KOPT-K1 (cell line): ENCODE data around the gene ZFP69B.

Source experiments
- H3K27ac ChIP-seq: fragments of 200-600 bp; sonication (generic); 2 replicates; pipeline ENCODE4 v1.5.1; 2016; ENCODE audit warnings: antibody characterized with exemption, mild to moderate bottlenecking, low read depth, low read length; ENCODE audit not compliant: poor library complexity, severe bottlenecking
- H3K36me3 ChIP-seq: fragments of 200-600 bp; sonication (generic); 2 replicates; pipeline ENCODE4 v1.5.1; 2017; ENCODE audit warnings: antibody characterized with exemption, mild to moderate bottlenecking, low read length, moderate library complexity; ENCODE audit not compliant: insufficient read depth
- H3K9me3 ChIP-seq: fragments of 200-600 bp; sonication (generic); 2 replicates; pipeline ENCODE4 v1.5.1; 2017; ENCODE audit warnings: antibody characterized with exemption, low read length, mild to moderate bottlenecking; ENCODE audit not compliant: insufficient read depth, poor library complexity, severe bottlenecking

The ZFP69B gene

DNA sequence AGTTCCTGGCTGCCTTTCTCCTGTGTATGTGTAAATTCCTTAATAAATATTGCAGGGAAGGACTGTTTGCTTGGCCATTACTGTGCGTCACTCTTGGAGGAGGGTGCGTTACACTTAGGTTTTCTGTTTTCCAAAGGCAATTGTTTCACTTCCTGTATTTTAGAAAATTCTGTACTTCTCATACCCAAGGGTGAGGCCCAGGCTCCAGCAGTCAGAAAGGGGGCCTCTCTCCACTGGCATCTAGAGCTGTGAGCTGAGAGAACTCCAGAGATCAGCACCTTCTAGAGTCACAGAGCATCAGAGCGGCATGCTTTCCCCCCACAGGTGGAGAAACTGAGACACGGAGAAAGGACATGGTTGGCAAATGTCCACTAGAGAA, 27.0 kb upstream of the ZFP69B start:
- Histone ChIP-seq H3K36me3 (peaks cover 48% of the 10 kb centered on the region), H3K9me3 (no peaks in the 10 kb centered on the region), H3K27ac (no peak overlapping the region)

DNA sequence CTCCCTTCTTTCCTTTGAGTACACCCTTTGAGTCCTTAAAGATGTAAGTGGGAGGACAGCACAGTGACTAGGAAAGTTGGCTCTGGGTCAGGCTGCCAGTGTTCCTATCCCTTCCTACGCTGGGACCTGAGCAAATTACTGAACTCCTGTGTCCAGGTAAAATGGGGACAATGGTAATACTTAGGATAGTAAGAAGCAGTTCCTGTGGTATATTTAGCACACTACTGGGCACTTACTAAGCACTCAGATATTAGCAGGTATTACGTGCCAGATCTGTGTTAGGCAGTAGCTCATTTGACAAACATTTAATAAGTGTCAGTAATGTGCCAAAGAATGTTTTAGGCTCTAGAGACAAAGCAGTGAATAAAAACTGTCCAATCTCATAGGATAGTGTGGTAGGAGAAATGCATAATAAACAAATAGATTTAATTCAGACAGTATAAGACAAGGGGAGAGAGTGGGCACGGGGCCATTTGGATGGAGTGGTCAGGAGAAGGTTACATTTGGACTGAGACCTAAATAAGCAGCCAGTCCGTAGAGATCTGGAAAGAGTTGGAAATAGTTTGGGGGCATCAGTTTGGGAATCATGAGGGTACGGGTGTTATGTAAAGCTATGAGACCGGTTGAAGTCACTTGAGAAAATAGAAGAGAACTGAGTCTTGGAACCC, 26.2 kb upstream of the ZFP69B start:
- Histone ChIP-seq H3K36me3 (peaks cover 40% of the 10 kb centered on the region), H3K27ac (no peak overlapping the region), H3K9me3 (no peaks in the 10 kb centered on the region)

DNA sequence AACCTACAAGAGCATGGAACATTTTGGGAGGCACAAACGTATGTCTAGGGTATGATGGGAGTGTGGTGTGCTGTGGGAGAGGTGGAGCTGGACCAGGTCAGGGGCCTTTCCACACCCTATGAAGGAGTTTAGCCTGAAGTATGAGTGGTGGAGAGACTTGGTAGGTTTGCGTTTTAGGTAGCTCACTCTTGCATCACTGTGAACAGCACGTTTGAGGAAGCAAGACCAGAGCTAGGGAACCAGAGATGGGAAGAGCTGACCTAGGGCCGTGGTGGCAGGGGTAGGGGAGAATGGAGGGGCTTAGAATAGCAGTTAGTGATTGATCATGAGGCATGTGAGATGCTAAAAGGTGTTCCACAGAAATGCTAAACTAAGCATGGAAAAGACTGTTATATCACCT, 25.1 kb upstream of the ZFP69B start:
- no peaks in the 10 kb centered on the region for H3K9me3 ChIP-seq
- H3K36me3 ChIP-seq = peaks cover 29% of the 10 kb centered on the region

DNA sequence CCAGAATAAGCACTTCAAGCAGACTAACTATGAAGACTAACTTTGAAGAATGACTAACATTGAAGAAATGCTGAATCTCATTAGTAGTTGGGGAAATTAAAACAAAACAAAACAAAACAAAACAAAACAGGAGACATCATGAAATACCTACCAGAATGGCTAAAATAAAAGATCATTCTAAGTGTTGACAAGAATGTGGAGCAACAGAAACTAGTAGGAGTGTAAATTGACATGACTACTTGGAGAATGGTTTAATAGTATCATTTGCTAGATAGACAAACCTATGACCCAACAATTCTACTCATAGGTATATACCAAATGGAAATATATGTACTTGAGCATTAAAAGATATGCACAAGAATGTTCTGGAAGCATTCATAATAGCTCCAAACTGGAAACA, 18.9 kb upstream of the ZFP69B start:
- no peaks in the 10 kb centered on the region for H3K9me3 ChIP-seq
- H3K36me3 ChIP-seq = no peaks in the 10 kb centered on the region
- H3K27ac ChIP-seq = no peak overlapping the region

More for the DNA sequence above, 25.1 kb upstream of the ZFP69B start:
- no peak overlapping the region for H3K27ac ChIP-seq

DNA sequence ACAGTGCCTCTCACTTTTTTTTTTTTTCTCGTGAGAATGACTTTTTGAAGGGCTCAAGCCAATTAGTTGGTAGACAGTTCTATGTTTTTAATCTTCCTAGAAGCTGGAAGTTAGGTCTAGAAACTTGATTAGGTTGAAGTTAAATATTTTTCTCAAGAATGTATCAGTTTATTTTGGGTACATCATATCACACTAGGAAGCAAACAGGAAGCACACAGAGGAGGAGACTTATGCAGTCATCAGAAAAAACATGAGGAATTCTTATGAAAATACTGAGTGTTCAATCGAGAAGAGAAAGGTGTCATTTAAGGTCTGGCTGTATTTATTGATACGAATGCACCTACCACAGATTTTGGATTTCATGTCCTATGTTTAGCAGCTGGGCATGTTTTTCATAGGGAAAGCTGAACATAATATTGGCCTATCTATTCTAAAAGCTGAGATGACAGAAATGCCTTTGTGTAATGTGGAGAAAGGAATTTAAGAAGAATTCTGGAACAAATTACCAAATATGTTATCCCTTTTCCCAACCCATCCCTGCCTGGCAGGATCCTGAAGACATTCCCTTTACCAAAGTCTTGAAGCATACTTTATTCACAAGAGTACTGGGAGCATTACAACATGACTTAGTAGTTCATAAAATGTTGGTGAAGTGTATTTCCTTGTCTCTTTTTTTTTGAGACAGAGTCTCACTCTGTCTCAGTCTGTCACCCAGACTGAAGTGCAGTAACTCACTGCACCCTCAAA, 17.5 kb upstream of the ZFP69B start:
- Histone ChIP-seq H3K27ac (no peak overlapping the region), H3K9me3 (no peaks in the 10 kb centered on the region), H3K36me3 (no peaks in the 10 kb centered on the region)

DNA sequence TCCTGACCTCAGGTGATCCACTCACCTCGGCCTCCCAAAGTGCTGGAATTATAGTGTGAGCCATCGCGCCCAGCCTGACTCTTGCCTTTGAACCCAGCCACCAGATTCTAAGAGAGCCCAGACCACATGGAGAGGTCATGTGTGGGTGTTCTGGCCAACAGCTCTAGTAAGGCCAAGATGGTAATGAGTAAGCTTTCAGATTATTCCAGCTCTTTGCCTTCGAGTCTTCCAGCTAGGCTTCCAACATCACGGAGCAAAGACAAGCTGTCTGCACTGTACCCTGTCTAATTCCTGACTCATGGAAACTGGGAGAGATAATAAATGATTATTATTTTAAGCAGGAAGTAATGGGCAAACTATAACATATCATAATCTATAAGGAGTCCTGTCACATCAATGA, 14.8 kb upstream of the ZFP69B start:
- H3K27ac ChIP-seq = no peak overlapping the region
- H3K36me3 ChIP-seq = no peaks in the 10 kb centered on the region

DNA sequence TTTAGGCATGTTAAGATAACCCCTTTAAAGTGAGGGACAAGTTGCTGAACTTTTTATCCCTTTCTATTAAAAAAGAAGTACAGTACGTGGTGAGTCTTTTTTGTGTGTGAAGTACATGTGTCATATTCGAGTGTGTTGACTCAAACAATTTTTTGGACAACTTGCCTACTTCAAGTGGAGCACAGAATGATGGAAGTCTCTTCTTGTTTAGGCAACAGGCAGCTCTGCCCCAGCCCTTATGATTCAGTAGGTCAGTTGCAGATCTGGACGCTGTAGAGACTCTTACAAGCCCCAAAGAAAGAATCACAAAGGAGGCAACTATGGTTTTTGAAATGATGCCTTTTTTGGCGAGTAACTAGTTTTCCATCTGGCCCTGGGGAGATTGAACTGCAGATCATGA, 14.4 kb upstream of the ZFP69B start:
- Histone ChIP-seq H3K36me3 (no peaks in the 10 kb centered on the region), H3K9me3 (no peaks in the 10 kb centered on the region), H3K27ac (no peak overlapping the region)

More for the DNA sequence above, 14.8 kb upstream of the ZFP69B start:
- no peaks in the 10 kb centered on the region for H3K9me3 ChIP-seq

DNA sequence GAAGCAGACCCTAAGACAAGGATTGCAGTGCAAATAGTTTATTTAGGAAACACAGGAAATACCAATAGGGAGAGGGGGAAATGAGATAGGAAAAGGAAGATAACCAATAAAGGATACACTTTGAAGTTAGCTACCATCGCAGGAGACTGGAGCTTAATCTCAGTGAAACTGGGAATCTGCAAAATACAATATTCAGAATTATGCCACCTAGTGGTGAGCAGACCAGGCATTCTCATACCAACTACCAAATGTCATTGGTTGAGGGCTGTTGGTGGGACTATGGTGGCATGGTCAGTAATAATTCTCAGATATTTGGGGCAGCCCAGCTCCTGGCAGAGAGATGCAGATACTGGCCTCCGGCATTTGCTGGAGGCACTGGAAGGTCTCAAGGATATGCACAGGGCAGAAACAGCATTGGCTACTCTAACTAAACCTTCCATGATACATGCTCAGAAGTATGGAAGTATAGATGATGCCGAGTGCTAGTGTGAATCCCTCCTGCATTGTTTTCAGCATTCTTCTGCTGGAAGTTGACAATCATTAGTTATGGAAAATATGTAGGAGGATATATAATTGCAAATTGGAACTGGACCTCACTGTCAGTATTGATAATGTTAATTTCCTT, 11.8 kb upstream of the ZFP69B start:
- Histone ChIP-seq H3K27ac (no peak overlapping the region), H3K9me3 (no peaks in the 10 kb centered on the region), H3K36me3 (no peaks in the 10 kb centered on the region)

DNA sequence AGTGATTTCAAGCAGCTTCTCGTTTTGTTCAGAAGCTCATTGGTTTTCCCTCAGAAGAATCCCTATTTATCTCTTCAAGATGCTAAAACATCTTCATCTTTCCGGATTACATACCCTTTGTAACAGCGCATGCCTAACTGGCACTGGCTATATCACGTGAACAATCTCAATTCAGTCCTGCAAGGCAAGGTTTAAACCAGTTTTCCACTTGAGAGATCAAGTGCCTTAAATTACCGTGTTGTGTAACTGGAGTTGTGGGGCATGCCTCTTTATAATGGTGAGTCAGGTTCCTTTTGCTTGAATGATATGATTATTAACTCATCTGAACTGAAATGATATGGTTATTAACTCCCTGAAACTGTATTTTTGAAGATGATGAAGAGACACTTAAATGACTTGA, 11.0 kb upstream of the ZFP69B start:
- Histone ChIP-seq H3K27ac (no peak overlapping the region), H3K36me3 (no peaks in the 10 kb centered on the region), H3K9me3 (no peaks in the 10 kb centered on the region)

DNA sequence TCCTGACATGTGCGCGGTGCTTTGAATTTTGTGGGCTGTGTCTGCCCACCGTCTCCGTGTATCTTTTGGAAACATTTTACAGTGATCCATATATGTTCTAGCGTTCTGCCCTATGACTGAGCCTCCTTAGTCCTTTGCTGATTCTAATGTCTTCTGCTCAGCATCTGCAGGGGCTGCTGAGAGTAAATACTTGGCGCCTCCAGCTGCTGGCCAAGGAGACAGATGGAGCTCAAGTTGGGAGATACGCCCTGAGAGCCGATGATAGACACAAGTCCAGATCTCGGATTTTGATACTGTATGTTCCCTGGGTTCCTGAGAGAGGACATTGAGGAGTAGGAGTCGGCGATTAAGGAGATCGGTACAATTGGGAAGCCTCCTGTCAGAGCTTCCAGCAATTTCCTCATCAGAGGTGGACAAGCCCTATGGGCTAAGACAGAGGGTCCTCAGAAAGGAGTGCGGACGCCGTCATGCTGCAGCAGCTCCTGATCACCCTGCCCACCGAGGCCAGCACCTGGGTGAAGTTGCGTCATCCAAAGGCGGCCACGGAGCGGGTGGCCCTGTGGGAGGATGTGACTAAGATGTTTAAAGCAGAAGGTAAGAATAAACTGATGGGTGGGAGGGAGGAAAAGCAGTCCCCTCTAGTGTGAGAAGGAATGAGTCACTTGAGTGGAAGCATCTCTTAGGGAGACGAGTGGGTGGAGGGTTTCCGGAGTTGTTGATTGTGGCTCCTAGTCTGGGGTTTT, 390 bp downstream of the ZFP69B start:
- peaks cover 50% of the 10 kb centered on the region for H3K9me3 ChIP-seq
- H3K36me3 ChIP-seq = peaks cover 8% of the 10 kb centered on the region; the same call in 1 of the 2 replicates
- peak overlapping the region; percentile 64 for H3K27ac ChIP-seq

DNA sequence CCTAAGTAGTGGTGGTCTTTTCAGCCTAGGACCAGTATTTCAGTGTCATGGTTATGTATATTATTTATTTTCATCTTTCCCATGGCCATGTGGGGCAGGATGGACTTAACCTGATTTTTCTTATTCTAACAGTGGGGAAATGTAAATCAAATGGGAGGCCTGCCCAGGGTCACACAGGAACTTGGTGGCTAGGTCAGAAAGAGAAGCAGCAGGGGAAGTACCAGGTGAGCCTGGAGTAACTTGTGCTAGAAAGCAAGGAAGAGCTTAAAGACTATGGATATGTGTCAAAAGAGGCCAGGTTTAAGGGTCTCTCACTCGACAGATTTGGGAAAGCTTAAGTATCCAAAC, 936 bp downstream of the ZFP69B start:
- H3K36me3 ChIP-seq = peaks cover 8% of the 10 kb centered on the region; the same call in 1 of the 2 replicates
- H3K27ac ChIP-seq = no peak overlapping the region
- peaks cover 51% of the 10 kb centered on the region for H3K9me3 ChIP-seq

DNA sequence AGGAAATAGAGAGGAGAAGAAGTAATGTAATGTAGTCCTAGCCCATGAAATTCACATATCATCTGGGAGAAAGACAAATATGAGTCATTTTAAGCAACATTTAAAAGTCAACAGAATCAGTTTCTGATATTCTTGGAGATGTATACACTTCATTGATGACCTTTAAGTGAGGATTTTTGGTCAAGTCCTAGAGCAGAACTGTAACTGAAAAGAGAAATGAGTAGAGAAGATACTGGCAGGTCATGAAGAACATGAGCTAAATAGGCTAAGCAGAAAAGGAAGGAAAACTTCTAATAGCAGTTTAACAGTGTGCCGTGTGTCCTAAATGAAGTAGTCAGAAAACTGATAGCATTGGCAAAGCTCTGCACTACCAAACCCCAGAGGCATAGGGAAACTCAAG, 4.6 kb downstream of the ZFP69B start:
- peaks cover 36% of the 10 kb centered on the region for H3K36me3 ChIP-seq
- H3K27ac ChIP-seq = no peak overlapping the region
- H3K9me3 ChIP-seq = peaks cover 84% of the 10 kb centered on the region

DNA sequence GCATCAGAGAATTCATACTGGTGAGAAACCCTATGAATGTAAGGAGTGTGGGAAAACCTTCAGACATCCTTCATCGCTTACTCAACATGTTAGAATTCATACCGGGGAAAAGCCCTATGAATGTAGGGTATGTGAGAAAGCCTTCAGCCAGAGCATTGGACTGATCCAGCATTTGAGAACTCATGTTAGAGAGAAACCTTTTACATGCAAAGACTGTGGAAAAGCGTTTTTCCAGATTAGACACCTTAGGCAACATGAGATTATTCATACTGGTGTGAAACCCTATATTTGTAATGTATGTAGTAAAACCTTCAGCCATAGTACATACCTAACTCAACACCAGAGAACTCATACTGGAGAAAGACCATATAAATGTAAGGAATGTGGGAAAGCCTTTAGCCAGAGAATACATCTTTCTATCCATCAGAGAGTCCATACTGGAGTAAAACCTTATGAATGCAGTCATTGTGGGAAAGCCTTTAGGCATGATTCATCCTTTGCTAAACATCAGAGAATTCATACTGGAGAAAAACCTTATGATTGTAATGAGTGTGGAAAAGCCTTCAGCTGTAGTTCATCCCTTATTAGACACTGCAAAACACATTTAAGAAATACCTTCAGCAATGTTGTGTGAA, 12.8 kb downstream of the ZFP69B start:
- Histone ChIP-seq H3K27ac (no peak overlapping the region), H3K9me3 (peaks cover 100% of the 10 kb centered on the region), H3K36me3 (peaks cover 41% of the 10 kb centered on the region)

DNA sequence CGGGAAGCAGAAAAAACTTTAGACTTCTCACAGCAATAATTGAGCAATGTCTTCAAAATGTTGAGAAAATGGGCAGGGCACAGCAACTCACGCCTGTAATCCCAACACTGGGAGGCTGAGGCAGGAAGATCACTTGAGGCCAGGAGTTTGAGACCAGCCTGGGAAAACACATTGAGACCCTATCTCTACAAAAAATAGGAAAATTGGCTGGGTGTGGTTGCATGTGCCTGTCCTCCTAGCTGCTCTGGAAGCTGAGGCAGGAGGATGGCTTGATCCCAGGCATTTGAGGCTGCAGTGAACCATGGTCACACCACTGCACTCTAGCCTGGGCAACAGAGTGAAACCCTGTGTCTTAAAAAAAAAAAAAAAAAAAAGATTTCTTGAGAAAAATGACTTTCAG, 19.1 kb downstream of the ZFP69B start:
- H3K36me3 ChIP-seq = no peaks in the 10 kb centered on the region
- peaks cover 91% of the 10 kb centered on the region for H3K9me3 ChIP-seq
- H3K27ac ChIP-seq = no peak overlapping the region

DNA sequence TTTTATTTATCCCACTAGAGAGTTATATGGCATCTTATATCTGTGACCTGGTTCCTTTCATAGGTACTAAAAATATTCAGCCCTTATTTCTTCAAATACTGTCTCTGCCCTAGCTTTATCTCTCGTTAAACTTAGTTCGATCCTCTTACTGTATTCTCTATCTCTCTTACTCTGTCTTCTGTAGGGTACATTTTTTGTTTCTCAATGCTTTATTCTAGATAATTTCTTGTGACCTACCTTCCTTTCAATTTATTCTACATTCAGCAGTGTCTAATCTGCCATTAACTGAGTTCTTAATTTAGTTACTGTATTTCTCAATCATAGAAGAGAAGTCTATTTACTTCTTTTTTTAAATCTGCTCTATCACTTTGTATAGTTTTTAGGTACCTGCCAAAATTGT, 25.0 kb downstream of the ZFP69B start:
- Histone ChIP-seq H3K27ac (no peak overlapping the region), H3K36me3 (no peaks in the 10 kb centered on the region), H3K9me3 (peaks cover 57% of the 10 kb centered on the region)
